ENCODE results near the gene SHE. TPM values are rescaled to one million over a fixed set of nuclear protein-coding genes. Genes with fewer than 3 reads are reported as not detected.

Gene SHE
- total and polyA plus RNA-seq, 10 of the 15 experiments (the other 5 are each of a cell fraction or from before 2014, with no cell fraction given) = under 0.01 to 0.05 (median 0.03) TPM; not detected in 3

- no peaks in the 10 kb centered on the region for H3K27me3 ChIP-seq (replicated peaks in 1 of 2; ENCODE audit: control insufficient read depth in 2 of 2, insufficient read depth in 2 of 2, low read length in 1 of 2)
- no peak overlapping the region for H3K4me2 ChIP-seq (ENCODE audit: control insufficient read depth, insufficient read depth)
- 96% methylated on average over 6 of the region's 6 CpGs for WGBS (ENCODE audit: insufficient coverage, insufficient replicate concordance, low lambda C conversion rate, missing lambda C conversion rate)
- no peaks in the 10 kb centered on the region for H4K20me1 ChIP-seq (ENCODE audit: control insufficient read depth, insufficient read depth)
- in situ Hi-C loops (cut with MboI) (no loop called here), intact Hi-C loops (cut with micrococcal nuclease; ENCODE audit: unreplicated experiment) (no loop called here)
- no peak for FAIRE-seq
- ChIA-PET POLR2A (no interaction called here), RAD21 (ENCODE audit: unreplicated experiment) (no interaction called here), SMC1A (ENCODE audit: uncharacterized antibody, unreplicated experiment) (no interaction called here), CTCF (no interaction called here)
- no peaks in the 10 kb centered on the region for H3K9me3 ChIP-seq (replicated peaks; ENCODE audit: control insufficient read depth, insufficient read depth, low read length)
- H3K4me1 ChIP-seq (ENCODE audit: control insufficient read depth, insufficient read depth, low read length) = peaks cover 11% of the 10 kb centered on the region; the same call in 1 of the 2 replicates
- H3K27ac ChIP-seq (ENCODE audit: control insufficient read depth, insufficient read depth) = no peak overlapping the region
- BruUV-seq (replicated peaks) = no TSS peak
- H3K36me3 ChIP-seq (ENCODE audit: control insufficient read depth in 2 of 2, insufficient read depth in 2 of 2, low read length in 1 of 2) = peaks cover 0 to 3% of the 10 kb centered on the region in 2 experiments; a peak in 1 of 4 replicates
- no peak for ATAC-seq
- H3K79me2 ChIP-seq (ENCODE audit: control insufficient read depth, insufficient read depth, low read length) = no peaks in the 10 kb centered on the region
- no peak overlapping the region for H3K9ac ChIP-seq (ENCODE audit: control insufficient read depth, insufficient read depth, low read length)
- H2AFZ ChIP-seq (ENCODE audit: control insufficient read depth, low read depth, low read length) = no peak overlapping the region
- no peak for DNase-seq (ENCODE audit: low read depth, low spot score)
- H3K4me3 ChIP-seq = no peak overlapping the region
- no peak for TF ChIP-seq SPI1 (IDR thresholded peaks at IDR 0.05; ENCODE audit: borderline replicate concordance, insufficient read depth, low read depth, low read length)
- TF ChIP-seq ZBTB40 (IDR thresholded peaks at IDR 0.05; ENCODE audit: borderline replicate concordance) = no peak
- TF ChIP-seq CREB1 (IDR thresholded peaks at IDR 0.05; ENCODE audit: low read depth) = no peak
- TF ChIP-seq PAX5 (IDR thresholded peaks at IDR 0.05; ENCODE audit: borderline replicate concordance, low read depth, low read length) = no peak
- no peak for TF ChIP-seq ZSCAN29 (IDR thresholded peaks at IDR 0.05)
- TF ChIP-seq BMI1 (IDR thresholded peaks at IDR 0.05; ENCODE audit: borderline replicate concordance) = no peak
- no peak for TF ChIP-seq TCF3 (IDR thresholded peaks at IDR 0.05; ENCODE audit: borderline replicate concordance, insufficient read depth, low read depth, low read length)
- TF ChIP-seq ZNF592 (IDR thresholded peaks at IDR 0.05) = no peak
- TF ChIP-seq HDAC2 (IDR thresholded peaks at IDR 0.05) = no peak
- no peak for TF ChIP-seq RBBP5 (conservative IDR thresholded peaks at IDR 0.05)
- no peak for TF ChIP-seq RB1 (IDR thresholded peaks at IDR 0.05; ENCODE audit: borderline replicate concordance)
- no peak for TF ChIP-seq TBL1XR1 (IDR thresholded peaks at IDR 0.05; ENCODE audit: low read depth, low read length)
- no peak for TF ChIP-seq USF1 (IDR thresholded peaks at IDR 0.05; ENCODE audit: borderline replicate concordance, extremely low read length, insufficient read depth, low read depth, low read length)
Observed at GRCh38 chr1:154456631-154457030, 45.6 kb downstream of the SHE start.

Measured in GM12878 (cell line).